NCI-H2107 (cell line): Measurements from ENCODE around the gene HCFC1.

ENCODE experiments used
- DNase-seq: peaks from one replicate; lab custom pipeline; 2025; lab: John Stamatoyannopoulos, UW

HCFC1 gene

GRCh38 chrX:153971450-153972367 lies at the start of gene HCFC1:
Gene HCFC1 (minus strand): TSS chrX:153971818. CDS start chrX:153970840, 978 bp downstream.
- DNase-seq: peak; percentile 96

GRCh38 chrX:154021131-154021611 lies 49.6 kb upstream of the HCFC1 start:
- DNase-seq: no peak

GRCh38 chrX:154020536-154021115 lies 49.0 kb upstream of the HCFC1 start:
- DNase-seq: no peak

DNA sequence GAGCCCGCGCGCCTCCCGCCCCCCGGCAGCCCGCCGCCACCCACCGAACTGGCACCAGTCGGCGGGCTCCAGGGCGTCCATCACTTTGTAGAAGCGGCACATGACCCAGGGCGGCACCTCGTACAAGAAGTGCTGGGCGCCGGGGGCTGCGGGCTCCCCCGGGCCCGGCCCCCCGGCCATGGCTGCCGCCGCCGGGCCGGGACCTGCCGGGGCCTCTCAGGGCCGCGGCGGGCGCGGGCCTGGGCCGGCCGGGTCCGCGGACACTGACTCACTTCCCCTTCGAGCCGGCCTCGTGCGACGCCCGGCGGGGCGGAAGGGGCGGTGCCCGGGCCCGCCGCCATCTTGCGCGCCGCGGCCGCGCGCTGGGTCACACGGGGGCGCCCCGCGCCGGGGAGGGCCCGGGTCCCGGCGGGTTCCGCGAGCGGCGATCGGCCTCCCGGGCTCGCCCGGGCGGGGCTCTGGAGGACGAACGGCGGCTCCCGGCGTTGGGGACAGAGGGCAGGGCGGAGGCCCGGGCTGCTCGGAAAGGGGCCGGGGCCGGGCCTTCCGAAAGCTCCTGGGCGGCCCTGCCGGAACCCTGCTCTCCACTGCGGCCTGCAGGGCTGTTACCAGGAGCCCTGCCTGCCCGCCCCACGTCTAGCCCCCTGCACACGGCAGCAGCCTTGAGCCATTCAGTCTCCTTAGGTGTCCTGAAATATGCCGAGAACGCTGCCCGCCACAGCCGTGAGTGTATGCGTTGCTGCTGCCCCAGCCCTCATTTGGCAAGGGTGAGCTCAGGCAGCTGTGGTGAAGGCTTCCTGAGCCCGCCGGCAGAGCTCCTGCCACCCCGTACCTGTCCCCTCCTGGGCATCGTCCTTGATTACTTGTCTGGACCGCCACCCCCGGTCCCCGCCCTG lies 48.3 kb upstream of the HCFC1 start, which contains the start of gene IRAK1:
IRAK1 (minus strand) TSS at position 270 of the 896 bp plus-strand sequence; CDS start at position 180, 90 bp downstream.
- DNase-seq: no peak

- no peak for DNase-seq
These were observed 47.5 kb upstream of the HCFC1 start for GRCh38 chrX:154019061-154019621.

DNA sequence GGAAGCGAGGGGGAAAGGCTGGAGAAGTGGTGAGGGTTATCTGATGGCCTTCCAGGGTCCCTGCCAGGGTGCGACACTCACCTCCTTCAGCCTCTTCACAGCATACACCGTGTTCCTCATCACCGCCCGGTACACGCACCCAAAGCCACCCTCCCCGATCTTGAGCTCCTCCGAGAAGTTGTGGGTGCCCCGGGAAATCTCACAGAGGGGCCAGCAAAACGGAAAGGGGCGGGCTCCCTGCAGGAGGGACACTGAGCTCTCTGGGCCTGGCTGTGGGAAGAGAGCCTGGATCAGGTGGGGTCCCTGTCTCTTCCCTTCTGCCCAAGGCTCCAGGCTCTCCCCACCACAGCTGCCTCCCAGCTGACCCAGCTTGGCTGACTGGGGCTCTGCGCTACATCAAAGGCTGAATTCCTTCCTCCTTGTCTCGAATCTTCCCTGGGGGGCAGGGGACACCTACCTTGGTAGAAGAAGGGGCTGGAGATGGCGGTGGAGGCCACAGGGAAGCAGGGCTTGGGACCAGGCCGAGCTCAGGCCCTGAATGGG lies 47.0 kb upstream of the HCFC1 start:
- no peak for DNase-seq

DNA sequence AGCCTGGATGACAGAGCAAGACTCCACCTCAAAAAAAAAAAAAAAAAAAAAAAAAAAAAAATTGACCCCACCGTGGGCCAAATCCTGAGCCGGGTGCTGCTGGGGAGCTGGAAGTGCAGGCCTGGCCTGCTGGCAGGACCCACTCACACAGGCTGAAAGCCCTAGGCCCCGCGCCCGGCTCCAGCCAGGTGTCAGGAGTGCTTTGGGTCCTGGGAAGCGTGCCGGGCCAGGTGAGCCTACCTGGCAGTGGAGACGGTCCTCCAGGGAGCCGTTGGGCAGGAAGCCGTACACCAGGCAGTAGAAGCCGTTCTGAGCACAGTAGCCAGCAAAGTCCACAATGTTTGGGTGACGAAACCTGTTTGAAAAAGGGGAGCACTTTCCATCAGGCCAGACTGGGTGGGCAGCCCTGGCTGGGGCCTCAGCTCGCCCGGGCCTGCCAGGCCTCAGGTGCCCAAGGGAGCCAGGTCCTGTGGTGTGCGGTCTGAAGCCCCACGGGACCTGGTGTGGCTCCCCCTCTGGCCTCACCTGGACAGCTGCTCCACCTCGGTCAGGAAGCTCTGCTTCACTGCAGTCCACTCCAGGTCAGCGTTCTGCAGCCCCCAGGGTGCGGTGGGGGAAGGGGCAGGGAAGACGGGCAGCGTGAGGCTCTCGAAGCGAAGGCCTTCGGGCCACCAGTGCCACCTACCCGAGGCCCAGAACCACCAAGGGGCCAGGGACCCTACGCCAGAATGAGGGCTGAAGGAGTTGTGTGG lies 46.3 kb upstream of the HCFC1 start:
- DNase-seq: no peak

GRCh38 chrX:154016366-154017076 lies 44.9 kb upstream of the HCFC1 start:
- DNase-seq: no peak

DNA sequence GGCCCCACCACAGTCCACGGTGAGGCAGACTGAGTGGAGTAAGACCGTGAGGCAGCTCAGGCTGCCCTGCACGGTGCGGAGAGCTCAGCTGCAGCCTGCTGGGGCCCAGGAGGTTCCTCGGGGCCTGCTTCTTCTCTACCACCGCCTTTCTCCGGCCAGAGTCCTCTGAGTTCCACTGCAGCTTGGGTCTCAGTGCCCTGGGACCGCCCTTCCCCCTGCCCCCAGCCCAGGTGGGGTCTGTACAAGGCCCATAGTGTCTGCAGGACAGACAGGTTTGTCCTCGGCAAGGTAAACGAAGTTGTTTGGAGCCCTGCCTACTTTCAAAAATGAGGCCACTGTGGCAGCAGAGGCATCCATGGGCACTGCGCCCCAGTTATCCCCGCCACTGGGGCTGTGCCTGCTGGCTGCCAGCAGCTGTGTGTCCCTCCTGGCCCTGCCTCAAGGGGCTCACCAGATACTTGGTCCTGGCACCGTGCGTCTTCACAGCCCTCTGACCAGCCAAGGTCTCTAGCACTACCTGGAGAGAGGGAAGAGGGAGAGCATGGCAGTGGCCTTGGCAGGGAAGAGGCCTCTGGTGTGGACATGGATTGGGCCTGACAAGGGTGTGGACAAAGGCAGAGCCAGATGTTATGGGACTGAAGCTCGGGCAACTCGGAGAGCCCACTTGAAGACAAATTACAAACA lies 44.1 kb upstream of the HCFC1 start:
- DNase-seq: no peak

GRCh38 chrX:154014429-154015380 lies 43.1 kb upstream of the HCFC1 start:
- no peak for DNase-seq

DNA sequence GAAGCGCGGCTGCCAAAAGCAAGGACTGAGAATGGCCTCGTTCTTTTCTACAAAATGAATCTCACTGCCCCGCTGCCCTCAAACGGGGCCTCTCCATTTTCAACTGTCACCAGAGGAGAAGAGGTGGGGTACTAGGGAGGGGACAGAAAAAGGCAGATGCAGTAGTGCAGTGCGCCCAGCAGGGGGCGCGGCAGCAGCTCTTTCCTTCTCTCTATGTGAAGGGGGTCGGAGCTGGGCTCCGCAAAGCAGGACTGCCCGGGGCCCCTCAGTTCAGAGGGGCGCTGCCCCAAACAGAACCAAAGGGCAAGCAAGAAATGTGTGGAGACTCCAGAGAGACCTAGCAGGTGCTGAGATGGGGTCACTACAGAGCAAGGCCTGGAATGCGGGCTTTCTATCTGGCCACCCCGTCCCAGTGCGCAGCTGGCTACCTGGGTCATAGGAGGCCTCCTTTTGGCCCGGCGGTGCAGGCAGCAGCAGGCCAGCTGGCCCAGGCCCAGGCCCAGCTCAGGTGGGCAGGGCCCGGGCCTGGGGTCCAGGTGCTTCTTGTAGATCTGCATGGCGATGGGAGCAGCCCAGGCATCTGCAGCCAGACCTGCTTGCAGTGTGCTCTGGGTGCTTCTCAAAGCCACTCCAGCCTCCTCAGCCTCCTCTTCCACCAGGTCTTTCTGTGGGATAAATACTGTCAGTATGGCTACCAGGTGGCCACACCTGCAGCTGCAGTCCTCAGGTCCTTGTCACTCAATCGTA lies 42.2 kb upstream of the HCFC1 start:
- no peak for DNase-seq

DNA sequence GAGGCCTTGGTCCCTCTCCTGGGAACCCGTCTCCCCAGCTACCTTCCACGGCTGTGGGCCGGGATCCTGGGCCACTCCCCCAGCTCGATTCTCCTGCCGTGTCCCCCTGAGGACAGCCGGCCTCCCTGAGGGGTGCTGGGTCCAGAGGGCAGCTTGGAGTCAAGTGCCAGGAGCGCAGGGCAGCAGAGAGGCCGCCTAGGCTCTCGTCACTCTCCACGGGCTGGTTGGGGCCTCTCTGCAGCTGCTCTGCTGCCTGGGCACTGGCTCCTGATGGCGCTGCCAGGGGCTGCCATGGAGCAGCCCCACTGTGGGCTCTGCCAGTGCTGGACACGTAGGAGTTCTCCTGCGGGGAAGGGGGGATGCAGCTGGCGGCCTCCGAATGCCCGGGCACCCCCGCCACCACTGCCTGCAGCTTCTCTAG lies 41.4 kb upstream of the HCFC1 start:
- no peak for DNase-seq

- DNase-seq: no peak
These were observed 40.8 kb upstream of the HCFC1 start for GRCh38 chrX:154012336-154012991.

- no peak for DNase-seq
These were observed 40.0 kb upstream of the HCFC1 start for GRCh38 chrX:154011376-154012335.

DNA sequence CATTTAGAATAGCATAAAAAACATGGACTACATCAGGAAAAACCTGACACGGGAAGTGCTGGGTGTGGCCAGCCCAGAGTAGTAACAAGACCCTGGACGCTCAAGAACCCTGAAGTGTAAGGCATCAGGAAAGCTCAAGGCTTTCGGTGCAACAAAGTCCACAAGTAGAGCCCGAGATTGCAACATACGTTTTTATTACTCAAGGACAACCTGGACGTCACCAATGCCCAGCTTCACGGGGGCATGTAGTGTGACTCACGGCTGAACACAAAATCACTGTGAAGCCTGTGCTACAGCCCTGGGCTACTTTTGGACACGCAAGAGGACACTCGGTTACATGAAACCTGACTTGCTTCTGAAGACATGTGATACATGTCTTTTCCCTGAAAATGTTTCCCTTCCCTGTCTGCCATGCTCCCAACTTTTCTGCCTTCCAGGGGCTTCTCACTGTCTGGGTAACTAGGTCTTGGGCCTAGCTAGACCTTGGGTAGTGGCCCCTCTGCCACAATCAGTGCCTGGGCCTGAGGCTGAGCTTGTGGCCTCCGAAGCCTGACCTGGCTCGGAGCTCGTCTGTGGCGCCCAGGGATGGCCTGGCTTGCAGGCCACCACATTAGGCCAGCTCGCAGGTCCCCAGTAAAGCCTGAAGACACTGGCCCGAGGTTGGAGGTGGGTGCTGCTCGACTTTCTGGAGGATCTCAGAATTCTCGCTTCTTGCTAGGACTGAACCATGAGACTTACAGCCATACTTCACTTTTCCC lies 38.9 kb upstream of the HCFC1 start:
- DNase-seq: no peak
